A673 (cell line): ENCODE measurements around the gene CCDC6. TPM values are rescaled to one million over a fixed set of nuclear protein-coding genes. Genes with fewer than 3 reads are reported as not detected.
"Not testable (repeated sequence)": the region's sequence is repeated elsewhere in the genome, so short reads cannot be mapped to it uniquely, and the experiment has no call there.

Experiments
- BruUV-seq: library from RNA; stranded (reverse); fragments of 400-500 nt; replicated peaks from 2 replicates; lab custom pipeline; 2021; lab: Mats Ljungman, UMichigan
- CTCF ChIA-PET: fragments of 300-600 bp; sonication (Branson Sonifier 250); formaldehyde crosslinking; loops from one replicate; lab custom pipeline; 2022; ENCODE audit warnings: antibody characterized with exemption; lab: Charles Lee
- POLR2A ChIA-PET: fragments of 300-600 bp; sonication (Branson Sonifier 250); formaldehyde crosslinking; loops from one replicate; lab custom pipeline; 2022; ENCODE audit warnings: antibody characterized with exemption; ENCODE audit not compliant: low non-redundant PET; lab: Charles Lee
- DNase-seq: peaks from one replicate; pipeline ENCODE4 v3.0.0-alpha.2; 2015; ENCODE audit warnings: low spot score
- H3K27ac ChIP-seq: fragments of 200-600 bp; sonication (generic); 2 replicates; pipeline ENCODE4 v1.5.1; 2016; ENCODE audit warnings: mixed run types, low read depth, mild to moderate bottlenecking, mixed read lengths, antibody characterized with exemption, low read length; ENCODE audit not compliant: poor library complexity, severe bottlenecking
- H3K27me3 ChIP-seq: fragments of 200-600 bp; sonication (generic); replicated peaks from 2 replicates; pipeline ENCODE4 v1.6.1; 2017; ENCODE audit warnings: mixed run types, low read depth, mild to moderate bottlenecking, mixed read lengths, antibody characterized with exemption, low read length; ENCODE audit not compliant: insufficient read depth, poor library complexity
- H3K36me3 ChIP-seq: fragments of 200-600 bp; sonication (generic); 2 replicates; pipeline ENCODE4 v1.6.1; 2016; ENCODE audit warnings: mixed run types, mild to moderate bottlenecking, mixed read lengths, antibody characterized with exemption, low read length; ENCODE audit not compliant: insufficient read depth, poor library complexity, severe bottlenecking
- H3K4me1 ChIP-seq: fragments of 200-600 bp; sonication (generic); 2 replicates; pipeline ENCODE4 v1.6.1; 2017; ENCODE audit warnings: mixed run types, mild to moderate bottlenecking, mixed read lengths, antibody characterized with exemption, low read length; ENCODE audit not compliant: insufficient read depth, poor library complexity, severe bottlenecking
- H3K4me3 ChIP-seq: fragments of 200-600 bp; sonication (generic); 2 replicates; pipeline ENCODE4 v1.5.1; 2016; ENCODE audit warnings: low read depth, mixed run types, mild to moderate bottlenecking, mixed read lengths, low read length; ENCODE audit not compliant: poor library complexity, severe bottlenecking
- H3K9me3 ChIP-seq: fragments of 200-600 bp; sonication (generic); 2 replicates; pipeline ENCODE4 v1.6.1; 2016; ENCODE audit warnings: mixed run types, low read depth, mild to moderate bottlenecking, mixed read lengths, antibody characterized with exemption, low read length; ENCODE audit not compliant: poor library complexity, severe bottlenecking
- EZH2 ChIP-seq: fragments of 200-600 bp; sonication (generic); IDR thresholded peaks from 2 replicates; pipeline ENCODE4 v1.6.1; 2017; ENCODE audit warnings: borderline replicate concordance, low read depth, mild to moderate bottlenecking, mixed read lengths, antibody characterized with exemption, low read length; ENCODE audit not compliant: poor library complexity, severe bottlenecking
- intact Hi-C: fragments of 100-400 bp; cut with micrococcal nuclease; formaldehyde crosslinking; loops from one replicate; pipeline ENCODE4 v1.10.0; 2022; ENCODE audit not compliant: unreplicated experiment
- total RNA-seq: library from RNA; stranded (reverse); gene quantifications from 2 replicates; pipeline ENCODE4 v1.2.3, GENCODE V29; 2021
- TF ChIP-seq, protein P1 (sequence below): fragments of 300-800, 200-600 bp; sonication (generic); conservative IDR thresholded peaks from 2 replicates; pipeline ENCODE4 v1.5.1; 2017; ENCODE audit warnings: low read depth, mild to moderate bottlenecking, antibody characterized with exemption, low read length, moderate library complexity, mixed read lengths

The CCDC6 gene
- total RNA-seq, 1 experiment from 2014 or later, result 28.1 TPM

DNA sequence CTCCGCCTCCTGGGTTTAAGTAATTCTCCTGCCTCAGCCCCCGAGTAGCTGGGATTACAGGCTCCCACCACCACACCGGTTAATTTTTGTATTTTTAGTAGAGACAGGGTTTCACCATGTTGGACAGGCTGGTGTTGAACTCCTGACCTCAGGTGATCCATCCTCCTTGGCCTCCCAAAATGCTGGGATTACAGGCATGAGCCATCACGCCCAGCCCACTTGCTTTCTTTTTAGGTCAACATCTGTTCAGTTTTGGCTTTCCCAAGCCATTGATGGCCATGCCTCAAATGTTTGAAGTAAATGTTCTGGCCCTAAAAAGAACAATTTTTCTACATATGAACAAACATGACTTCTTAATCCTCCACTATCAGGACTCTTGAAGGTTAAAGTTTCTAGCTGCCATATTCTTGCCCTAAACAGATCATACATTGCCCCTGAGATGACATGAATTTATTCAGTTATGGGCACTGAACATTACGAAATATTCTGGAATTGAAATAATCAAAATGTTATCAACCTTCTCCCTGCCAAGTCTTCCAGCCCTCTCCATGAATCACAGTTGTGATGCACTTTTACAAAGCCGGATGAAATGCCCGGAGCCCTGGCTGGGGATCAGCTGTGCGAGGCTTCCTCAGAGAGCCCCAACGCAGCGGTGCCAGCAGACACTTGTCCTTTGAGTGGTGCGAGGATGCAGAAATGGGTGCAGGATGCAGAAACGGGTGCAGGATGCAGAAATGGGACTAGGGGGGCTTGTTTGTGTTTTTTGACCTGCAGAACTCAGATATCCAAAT is 156.0 kb downstream of the CCDC6 start:
- intact Hi-C loops, result loop anchor here (5.0 kb wide), 1 partner anchor 123 kb away; no protein-coding TSS in a partner anchor
- H3K27me3 ChIP-seq, result no peaks in the 10 kb centered on the region
- ChIA-PET POLR2A (no interaction called here), CTCF (no interaction called here)
- H3K27ac ChIP-seq, result no peak overlapping the region
- no peak for DNase-seq
- no peak overlapping the region for H3K4me3 ChIP-seq
- TF ChIP-seq, protein P1, sequence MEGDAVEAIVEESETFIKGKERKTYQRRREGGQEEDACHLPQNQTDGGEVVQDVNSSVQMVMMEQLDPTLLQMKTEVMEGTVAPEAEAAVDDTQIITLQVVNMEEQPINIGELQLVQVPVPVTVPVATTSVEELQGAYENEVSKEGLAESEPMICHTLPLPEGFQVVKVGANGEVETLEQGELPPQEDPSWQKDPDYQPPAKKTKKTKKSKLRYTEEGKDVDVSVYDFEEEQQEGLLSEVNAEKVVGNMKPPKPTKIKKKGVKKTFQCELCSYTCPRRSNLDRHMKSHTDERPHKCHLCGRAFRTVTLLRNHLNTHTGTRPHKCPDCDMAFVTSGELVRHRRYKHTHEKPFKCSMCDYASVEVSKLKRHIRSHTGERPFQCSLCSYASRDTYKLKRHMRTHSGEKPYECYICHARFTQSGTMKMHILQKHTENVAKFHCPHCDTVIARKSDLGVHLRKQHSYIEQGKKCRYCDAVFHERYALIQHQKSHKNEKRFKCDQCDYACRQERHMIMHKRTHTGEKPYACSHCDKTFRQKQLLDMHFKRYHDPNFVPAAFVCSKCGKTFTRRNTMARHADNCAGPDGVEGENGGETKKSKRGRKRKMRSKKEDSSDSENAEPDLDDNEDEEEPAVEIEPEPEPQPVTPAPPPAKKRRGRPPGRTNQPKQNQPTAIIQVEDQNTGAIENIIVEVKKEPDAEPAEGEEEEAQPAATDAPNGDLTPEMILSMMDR, result no peak
- TF ChIP-seq EZH2, result no peak
- BruUV-seq, result no TSS peak
- no peaks in the 10 kb centered on the region for H3K4me1 ChIP-seq
- H3K36me3 ChIP-seq, result no peaks in the 10 kb centered on the region
- no peaks in the 10 kb centered on the region for H3K9me3 ChIP-seq

DNA sequence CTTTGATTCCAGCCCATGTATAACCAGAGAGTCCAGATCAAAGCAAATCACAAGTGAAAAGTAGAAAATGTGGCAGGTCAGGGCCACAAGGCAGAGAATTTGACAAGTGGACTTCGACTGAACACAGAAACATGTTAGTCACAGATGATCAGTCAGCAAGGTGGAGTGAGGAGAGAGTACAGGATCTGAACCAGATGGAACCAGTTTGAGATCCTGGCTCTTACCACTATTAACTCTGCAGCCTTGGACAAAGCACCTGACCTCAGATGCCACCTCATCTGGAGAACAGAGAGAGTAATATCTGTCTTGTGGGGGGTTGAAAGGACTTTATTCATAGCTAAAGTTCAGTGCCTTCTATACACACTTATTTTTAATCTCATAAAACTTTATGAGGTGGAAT is 157.5 kb downstream of the CCDC6 start:
- Histone ChIP-seq H3K36me3 (no peaks in the 10 kb centered on the region), H3K27ac (no peak overlapping the region), H3K9me3 (no peaks in the 10 kb centered on the region), H3K4me1 (no peaks in the 10 kb centered on the region), H3K27me3 (no peaks in the 10 kb centered on the region), H3K4me3 (no peak overlapping the region)
- intact Hi-C loops, result no loop called here
- ChIA-PET CTCF (no interaction called here), POLR2A (interaction anchor here (0.6 kb wide), 1 partner anchor 1388 kb away, joined by 3 read pairs; no protein-coding TSS in a partner anchor)
- no peak for DNase-seq
- no TSS peak for BruUV-seq
- TF ChIP-seq, protein P1, result no peak

DNA sequence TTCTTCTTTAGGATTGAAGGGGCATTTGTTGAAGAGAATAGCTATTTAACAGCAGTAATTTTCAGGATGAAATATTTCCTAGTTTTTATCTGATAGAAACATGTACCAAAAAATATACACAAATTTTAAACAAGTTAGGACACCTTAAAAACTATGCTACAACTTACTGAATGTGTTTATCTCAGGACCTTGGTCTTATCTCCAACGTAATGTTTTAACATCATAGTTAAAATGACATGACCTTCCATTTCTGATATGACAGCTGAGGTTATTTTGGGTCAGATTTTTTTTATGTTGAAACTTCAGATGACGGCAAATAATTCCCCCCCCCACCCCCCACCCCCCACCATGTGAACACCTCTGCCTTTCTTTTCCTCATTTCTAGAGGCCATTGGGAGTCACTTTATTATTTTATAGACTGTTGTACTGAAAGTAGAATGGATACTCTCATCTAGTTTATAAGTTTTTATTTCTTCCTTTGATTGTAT is 161.1 kb downstream of the CCDC6 start:
- no peak for TF ChIP-seq EZH2
- TF ChIP-seq, protein P1, result no peak

GRCh38 chr10:59744762-59745161 is 161.6 kb downstream of the CCDC6 start:
- POLR2A ChIA-PET, intact Hi-C loops, H3K4me3 ChIP-seq, H3K36me3 ChIP-seq, CTCF ChIA-PET, H3K27ac ChIP-seq, BruUV-seq, H3K9me3 ChIP-seq, DNase-seq, H3K4me1 ChIP-seq, H3K27me3 ChIP-seq: not testable (repeated sequence)

More for the DNA sequence above, 161.1 kb downstream of the CCDC6 start:
- Histone ChIP-seq H3K27me3 (no peaks in the 10 kb centered on the region), H3K4me3 (no peak overlapping the region), H3K4me1 (no peaks in the 10 kb centered on the region), H3K36me3 (no peaks in the 10 kb centered on the region), H3K9me3 (no peaks in the 10 kb centered on the region), H3K27ac (no peak overlapping the region)
- ChIA-PET POLR2A (no interaction called here), CTCF (no interaction called here)
- intact Hi-C loops, result no loop called here
- no peak for DNase-seq
- BruUV-seq, result no TSS peak

DNA sequence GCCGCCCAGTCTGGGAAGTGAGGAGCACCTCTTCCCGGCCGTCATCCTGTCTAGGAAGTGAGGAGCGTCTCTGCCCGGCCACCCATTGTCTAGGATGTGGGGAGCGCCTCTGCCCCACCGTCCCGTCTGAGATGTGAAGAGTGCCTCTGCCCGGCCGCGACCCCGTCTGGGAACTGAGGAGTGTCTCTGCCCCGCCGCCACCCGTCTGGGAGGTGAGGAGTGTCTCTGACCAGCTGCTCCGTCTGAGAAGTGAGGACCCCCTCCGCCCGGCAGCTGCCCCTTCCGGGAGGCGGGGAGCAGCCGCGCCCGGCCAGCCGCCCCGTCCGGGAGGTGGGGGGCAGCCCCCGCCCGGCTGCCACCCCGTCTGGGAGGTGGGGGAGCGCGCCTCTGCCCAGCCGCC is 162.2 kb downstream of the CCDC6 start:
- intact Hi-C loops, BruUV-seq, POLR2A ChIA-PET, H3K4me1 ChIP-seq, CTCF ChIA-PET, H3K27ac ChIP-seq, DNase-seq, H3K4me3 ChIP-seq, H3K27me3 ChIP-seq, H3K36me3 ChIP-seq, H3K9me3 ChIP-seq: not testable (repeated sequence)
